GM13976 (cell line): ENCODE data around the gene USP34.
A peak's percentile ranks its signal among the peaks of the same experiment; 100 is the strongest.

Experiments
- DNase-seq: peaks from one replicate; pipeline ENCODE4 v3.0.0; 2012; ENCODE audit warnings: low spot score
- in situ Hi-C: fragments of 300-500 bp; cut with MboI; formaldehyde crosslinking; loops from one replicate; pipeline ENCODE4 v1.12.0; 2022; ENCODE audit warnings: low sequenced_read_pairs, mixed read lengths, inconsistent platforms; ENCODE audit not compliant: unreplicated experiment
- TF ChIP-seq, protein P1 (sequence below): IDR thresholded peaks from 2 replicates; pipeline ENCODE4 v1.5.1; 2012; ENCODE audit warnings: borderline replicate concordance, mild to moderate bottlenecking; ENCODE audit not compliant: insufficient read depth; ENCODE audit errors: extremely low read depth, missing control alignments, control extremely low read depth

Gene USP34

GRCh38 chr2:61327173-61327572 is 143.7 kb downstream of the USP34 start:
- DNase-seq: peak; percentile 21
- TF ChIP-seq, protein P1, sequence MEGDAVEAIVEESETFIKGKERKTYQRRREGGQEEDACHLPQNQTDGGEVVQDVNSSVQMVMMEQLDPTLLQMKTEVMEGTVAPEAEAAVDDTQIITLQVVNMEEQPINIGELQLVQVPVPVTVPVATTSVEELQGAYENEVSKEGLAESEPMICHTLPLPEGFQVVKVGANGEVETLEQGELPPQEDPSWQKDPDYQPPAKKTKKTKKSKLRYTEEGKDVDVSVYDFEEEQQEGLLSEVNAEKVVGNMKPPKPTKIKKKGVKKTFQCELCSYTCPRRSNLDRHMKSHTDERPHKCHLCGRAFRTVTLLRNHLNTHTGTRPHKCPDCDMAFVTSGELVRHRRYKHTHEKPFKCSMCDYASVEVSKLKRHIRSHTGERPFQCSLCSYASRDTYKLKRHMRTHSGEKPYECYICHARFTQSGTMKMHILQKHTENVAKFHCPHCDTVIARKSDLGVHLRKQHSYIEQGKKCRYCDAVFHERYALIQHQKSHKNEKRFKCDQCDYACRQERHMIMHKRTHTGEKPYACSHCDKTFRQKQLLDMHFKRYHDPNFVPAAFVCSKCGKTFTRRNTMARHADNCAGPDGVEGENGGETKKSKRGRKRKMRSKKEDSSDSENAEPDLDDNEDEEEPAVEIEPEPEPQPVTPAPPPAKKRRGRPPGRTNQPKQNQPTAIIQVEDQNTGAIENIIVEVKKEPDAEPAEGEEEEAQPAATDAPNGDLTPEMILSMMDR: no peak

DNA sequence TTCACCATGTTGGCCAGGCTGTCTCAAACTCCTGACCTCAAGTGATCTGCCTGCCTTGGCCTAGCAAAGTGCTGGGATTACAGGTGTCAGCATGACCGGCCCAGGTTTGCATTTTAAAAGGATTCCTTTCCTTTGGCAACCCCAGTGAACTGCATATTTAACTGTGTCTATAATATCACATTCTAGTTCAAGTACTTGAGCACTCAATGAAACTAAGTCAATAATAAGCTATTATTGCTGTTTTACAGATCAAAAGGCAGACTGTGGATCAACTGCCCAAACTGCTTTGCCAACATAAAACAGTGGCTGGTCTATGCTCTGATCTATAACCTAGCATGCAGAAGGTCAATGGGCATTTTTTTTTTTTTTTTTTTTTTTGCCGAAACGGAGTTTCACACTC is 144.5 kb downstream of the USP34 start:
- TF ChIP-seq, protein P1: no peak
- no peak for DNase-seq
- in situ Hi-C loops: no loop called here

More at GRCh38 chr2:61327173-61327572, 143.7 kb downstream of the USP34 start:
- in situ Hi-C loops: no loop called here

GRCh38 chr2:61320181-61320580 is 150.7 kb downstream of the USP34 start:
- TF ChIP-seq, protein P1: no peak
- no peak for DNase-seq
- in situ Hi-C loops: no loop called here

- DNase-seq: no peak
- in situ Hi-C loops: no loop called here
- TF ChIP-seq, protein P1: no peak
Measured at GRCh38 chr2:61318553-61318952, 152.3 kb downstream of the USP34 start.

DNA sequence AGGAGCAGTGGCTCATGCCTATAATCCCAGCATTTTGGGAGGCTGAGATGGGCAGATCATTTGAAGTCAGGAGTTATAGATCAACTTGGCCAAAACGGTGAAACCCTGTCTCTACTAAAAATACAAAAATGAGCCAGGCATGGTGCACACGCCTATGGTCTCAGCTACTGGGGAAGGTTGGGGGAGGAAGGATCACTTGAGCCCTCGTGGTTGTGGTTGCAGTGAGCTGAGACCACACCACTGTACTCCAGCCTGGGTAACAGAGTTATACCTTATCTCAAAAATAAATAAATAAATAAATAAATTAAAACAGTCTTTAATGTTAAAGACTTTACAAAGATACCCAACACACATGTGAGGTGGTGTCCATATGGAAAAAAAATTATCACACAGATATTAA is 174.9 kb downstream of the USP34 start:
- in situ Hi-C loops: no loop called here
- TF ChIP-seq, protein P1: no peak
- no peak for DNase-seq

DNA sequence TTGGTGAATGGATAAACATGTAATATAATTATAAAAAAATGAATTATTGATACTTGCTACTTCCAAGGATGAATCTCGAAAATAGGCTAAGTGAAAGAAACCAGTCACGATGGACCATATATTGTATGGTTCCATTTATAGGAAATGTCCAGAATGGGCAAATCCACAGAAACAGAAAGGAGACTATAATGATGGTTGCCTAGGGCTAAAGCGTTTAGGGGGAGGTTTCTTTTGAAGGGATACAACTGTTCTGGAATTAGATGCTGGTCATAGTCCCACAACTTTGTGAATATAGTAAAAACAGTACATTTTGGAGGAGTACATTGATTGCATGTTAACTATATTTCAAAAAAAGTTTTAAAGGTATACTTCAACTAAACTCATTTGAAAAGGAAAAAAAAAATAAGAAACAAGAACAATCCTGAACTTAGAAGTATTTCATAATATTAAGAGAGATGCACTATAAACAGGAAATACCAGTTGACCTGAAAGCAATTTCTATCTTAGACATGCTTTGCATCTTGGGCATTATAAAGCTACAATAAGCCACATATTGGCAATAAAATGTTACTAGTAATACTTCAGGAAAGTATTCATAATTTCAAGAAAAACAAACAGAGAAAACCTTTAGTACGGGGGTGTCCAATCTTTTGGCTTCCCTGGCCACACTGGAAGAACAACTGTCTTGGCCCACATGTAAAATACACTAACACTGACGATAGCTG is 178.9 kb downstream of the USP34 start:
- in situ Hi-C loops: no loop called here
- TF ChIP-seq, protein P1: no peak
- no peak for DNase-seq
